ENCODE data around the gene RNF130.

The RNF130 gene

GRCh38 chr5:179912951-179913350 is 158.6 kb downstream of the RNF130 start:
- DNase-seq, result no peak

DNA sequence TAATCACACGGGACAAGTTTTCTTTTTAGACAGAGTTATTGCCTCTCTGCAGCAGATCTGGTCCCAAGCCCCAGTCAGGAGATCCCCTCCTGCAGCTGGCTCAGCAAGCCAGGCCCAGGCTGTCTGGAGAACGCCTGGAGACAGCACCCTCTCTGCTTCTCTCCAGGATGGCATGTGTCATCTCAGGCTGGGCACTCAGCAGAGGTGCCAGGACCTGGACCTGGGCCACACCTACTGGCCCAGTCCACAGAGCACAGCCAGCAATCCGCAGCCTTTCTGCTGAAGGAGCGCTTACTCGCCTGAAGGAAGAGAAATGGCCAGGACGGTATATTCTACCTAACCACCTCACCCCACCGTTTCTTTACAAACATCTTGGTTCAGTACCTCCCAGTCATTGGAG is 159.2 kb downstream of the RNF130 start:
- no peak for DNase-seq

DNA sequence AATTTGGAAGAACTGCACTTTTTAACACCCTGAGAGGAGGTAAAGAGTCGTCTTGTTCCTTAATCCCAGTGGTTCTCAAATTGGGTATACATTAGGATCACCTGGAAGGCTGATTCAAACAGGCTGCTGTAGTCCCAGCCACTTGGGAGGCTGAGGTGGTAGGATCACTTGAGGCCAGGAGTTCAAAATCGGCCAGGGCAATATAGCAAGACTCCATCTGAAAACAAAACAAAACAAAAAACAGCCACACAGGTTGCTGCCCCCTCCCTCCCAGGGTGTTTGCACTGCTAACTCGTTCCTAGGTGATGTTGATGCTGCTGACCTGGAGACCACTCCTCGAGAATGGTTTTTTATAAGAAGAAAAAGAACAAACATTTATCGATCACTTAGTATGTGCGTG is 162.3 kb downstream of the RNF130 start:
- no peak for DNase-seq

- no peak for DNase-seq
These were observed 163.0 kb downstream of the RNF130 start for GRCh38 chr5:179908528-179908927.

DNA sequence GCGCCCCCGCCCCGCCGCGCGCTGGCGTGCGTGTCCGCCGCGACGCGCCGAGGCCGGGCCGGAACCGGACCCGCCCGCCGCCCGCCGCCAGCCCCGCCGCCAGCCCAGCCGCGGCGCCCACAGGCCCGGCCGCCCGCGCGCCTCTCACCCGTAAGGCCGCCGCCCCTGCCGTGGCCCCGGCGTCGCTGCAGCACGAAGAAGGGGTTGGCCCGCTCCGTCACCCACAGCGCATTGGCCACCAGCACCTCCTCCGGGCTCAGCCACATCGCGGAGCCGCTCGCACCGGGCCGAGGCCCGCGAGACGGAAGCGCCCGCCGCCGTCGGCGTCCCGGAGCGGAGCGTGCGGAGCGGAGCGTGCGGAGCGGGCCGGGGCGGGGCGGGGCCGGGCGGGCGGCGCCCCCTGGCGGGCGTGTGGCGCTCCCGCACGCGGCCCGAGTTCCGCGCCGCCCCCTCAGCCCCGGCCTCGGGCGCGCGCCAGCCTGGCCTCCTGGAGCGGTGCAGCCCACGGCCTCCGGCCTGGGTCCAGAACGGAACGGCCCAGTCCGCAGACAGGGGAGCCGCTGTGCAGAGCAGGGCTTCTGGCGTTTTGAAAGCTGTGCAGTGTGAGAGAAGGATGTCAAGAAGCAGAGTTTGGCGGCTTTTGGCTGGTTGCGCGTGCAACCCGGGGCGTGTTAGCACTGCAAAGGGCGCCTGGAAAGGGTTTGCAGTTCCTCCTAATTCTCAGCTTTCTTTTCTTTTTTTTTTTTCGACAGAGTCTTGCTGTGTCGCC is 163.8 kb downstream of the RNF130 start, which contains the start of gene TBC1D9B:
Gene TBC1D9B (minus strand): TSS at position 342 of the 769 bp plus-strand sequence. CDS start 76 bp downstream, at position 266.
- peak; percentile 59 to 81 (median 67) for DNase-seq

GRCh38 chr5:179906795-179907555 is 164.6 kb downstream of the RNF130 start:
- peak in 3 of 6 experiments; percentile 20 to 48 (median 28) for DNase-seq

- no peak for DNase-seq
These were observed 165.2 kb downstream of the RNF130 start for GRCh38 chr5:179906294-179906794.

GRCh38 chr5:179905161-179905560 is 166.4 kb downstream of the RNF130 start:
- DNase-seq, result no peak

All from stimulated activated naive CD4-positive, alpha-beta T cell (primary cell).